Breast epithelium (tissue), 3 donors: ENCODE results near the gene SKA3.

Source experiments
- POLR2A ChIP-seq: fragments of 450-650 bp; IDR thresholded peaks from one replicate; pipeline ENCODE4 v1.6.1; 2016; ENCODE audit warnings: antibody characterized with exemption, mild to moderate bottlenecking, moderate library complexity
- TF ChIP-seq, protein P1 (sequence below), 3 donors: fragments of 450-650 bp; IDR thresholded peaks; one replicate each; pipeline ENCODE4 v1.5.1; 2016 to 2017; ENCODE audit warnings: antibody characterized with exemption in 3 of 3, mild to moderate bottlenecking in 3 of 3, moderate library complexity in 3 of 3

DNA sequence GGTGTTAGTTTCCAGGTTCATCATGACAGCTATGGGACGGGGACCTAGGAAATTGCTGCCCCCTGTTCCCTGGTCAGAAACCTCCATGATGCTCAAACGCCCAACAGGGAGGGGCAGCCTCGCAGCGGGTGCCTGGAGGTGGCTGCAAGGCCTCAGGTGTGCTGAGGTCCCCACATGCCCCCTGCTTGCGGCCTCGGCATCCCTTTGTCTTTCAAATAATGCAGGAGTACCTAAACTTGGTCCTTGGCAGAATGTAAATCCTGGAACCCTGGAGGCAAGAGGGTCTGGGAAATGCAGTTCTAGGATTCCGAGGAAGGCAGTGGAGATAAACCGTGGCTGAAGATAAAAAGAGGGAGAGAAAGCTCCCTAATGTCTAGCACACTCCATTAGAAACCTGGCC is 52.4 kb downstream of the SKA3 start:
- TF ChIP-seq, protein P1, sequence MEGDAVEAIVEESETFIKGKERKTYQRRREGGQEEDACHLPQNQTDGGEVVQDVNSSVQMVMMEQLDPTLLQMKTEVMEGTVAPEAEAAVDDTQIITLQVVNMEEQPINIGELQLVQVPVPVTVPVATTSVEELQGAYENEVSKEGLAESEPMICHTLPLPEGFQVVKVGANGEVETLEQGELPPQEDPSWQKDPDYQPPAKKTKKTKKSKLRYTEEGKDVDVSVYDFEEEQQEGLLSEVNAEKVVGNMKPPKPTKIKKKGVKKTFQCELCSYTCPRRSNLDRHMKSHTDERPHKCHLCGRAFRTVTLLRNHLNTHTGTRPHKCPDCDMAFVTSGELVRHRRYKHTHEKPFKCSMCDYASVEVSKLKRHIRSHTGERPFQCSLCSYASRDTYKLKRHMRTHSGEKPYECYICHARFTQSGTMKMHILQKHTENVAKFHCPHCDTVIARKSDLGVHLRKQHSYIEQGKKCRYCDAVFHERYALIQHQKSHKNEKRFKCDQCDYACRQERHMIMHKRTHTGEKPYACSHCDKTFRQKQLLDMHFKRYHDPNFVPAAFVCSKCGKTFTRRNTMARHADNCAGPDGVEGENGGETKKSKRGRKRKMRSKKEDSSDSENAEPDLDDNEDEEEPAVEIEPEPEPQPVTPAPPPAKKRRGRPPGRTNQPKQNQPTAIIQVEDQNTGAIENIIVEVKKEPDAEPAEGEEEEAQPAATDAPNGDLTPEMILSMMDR (IDR thresholded peaks at IDR 0.05), result no peak
- no peak for TF ChIP-seq POLR2A
